ENCODE results near the gene SH3RF1.

GRCh38 chr4:169238445-169238844, 32.3 kb downstream of the SH3RF1 start:
- TF ChIP-seq REST (IDR thresholded peaks at IDR 0.05; ENCODE audit: low read depth) (no peak), CTCF (IDR thresholded peaks at IDR 0.05 in 2 of 3, conservative IDR thresholded peaks at IDR 0.05 in 1 of 3; ENCODE audit: borderline replicate concordance in 1 of 3, insufficient read depth in 1 of 3, low read depth in 2 of 3, low read length in 2 of 3) (no peak)
